PFSK-1 (cell line): ENCODE measurements around the gene HSPB1.

Experiments
- FOXP2 ChIP-seq: optimal IDR thresholded peaks from 2 replicates; pipeline ENCODE3; 2011; ENCODE audit warnings: borderline replicate concordance, control low read depth, inconsistent platforms; ENCODE audit not compliant: insufficient read depth; ENCODE audit errors: extremely low read length, extremely low read depth
- POLR2AphosphoS5 ChIP-seq: IDR thresholded peaks from 2 replicates; pipeline ENCODE4 v1.6.1; 2012; ENCODE audit warnings: low read depth, mild to moderate bottlenecking, control low read depth, low read length, moderate library complexity
- REST ChIP-seq, 2 experiments: IDR thresholded peaks; 2 replicates each; pipeline versions ENCODE4 v1.6.1 to v1.8.0; 2011 to 2012; ENCODE audit warnings: low read depth in 2 of 2, low read length in 2 of 2, control low read depth in 1 of 2, inconsistent platforms in 1 of 2, mild to moderate bottlenecking in 1 of 2, moderate library complexity in 1 of 2; ENCODE audit not compliant: insufficient read depth in 1 of 2
- SIN3A ChIP-seq: IDR thresholded peaks from 2 replicates; pipeline ENCODE4 v1.6.1; 2012; ENCODE audit warnings: mild to moderate bottlenecking, low read length, moderate library complexity, borderline replicate concordance; ENCODE audit not compliant: insufficient read depth
- TAF1 ChIP-seq: IDR thresholded peaks from 2 replicates; pipeline ENCODE4 v1.6.1; 2012; ENCODE audit warnings: low read length, control low read depth, borderline replicate concordance; ENCODE audit not compliant: insufficient read depth

Gene HSPB1

GRCh38 chr7:76267107-76267893, 35.2 kb upstream of the HSPB1 start:
- TF ChIP-seq SIN3A: no peak
- no peak for TF ChIP-seq TAF1
- TF ChIP-seq REST (IDR thresholded peaks at IDR 0.05; ENCODE audit: insufficient read depth in 1 of 2, low read depth in 2 of 2, low read length in 2 of 2): no peak
- TF ChIP-seq POLR2AphosphoS5: no peak
- TF ChIP-seq FOXP2: no peak

- TF ChIP-seq REST (IDR thresholded peaks at IDR 0.05; ENCODE audit: insufficient read depth in 1 of 2, low read depth in 2 of 2, low read length in 2 of 2) (no peak), POLR2AphosphoS5 (no peak), TAF1 (no peak), SIN3A (no peak), FOXP2 (no peak)
Measured at GRCh38 chr7:76267894-76268183, 34.6 kb upstream of the HSPB1 start.

GRCh38 chr7:76268376-76268775, 34.1 kb upstream of the HSPB1 start:
- TF ChIP-seq FOXP2 (no peak), POLR2AphosphoS5 (no peak), REST (IDR thresholded peaks at IDR 0.05; ENCODE audit: insufficient read depth in 1 of 2, low read depth in 2 of 2, low read length in 2 of 2) (no peak), TAF1 (no peak), SIN3A (no peak)

- TF ChIP-seq POLR2AphosphoS5 (no peak), FOXP2 (no peak), TAF1 (no peak), SIN3A (no peak), REST (IDR thresholded peaks at IDR 0.05; ENCODE audit: insufficient read depth in 1 of 2, low read depth in 2 of 2, low read length in 2 of 2) (no peak)
Measured at GRCh38 chr7:76269895-76270294, 32.6 kb upstream of the HSPB1 start.
